Measurements from ENCODE around the gene TUBGCP2.

The TUBGCP2 gene

GRCh38 chr10:133241501-133242205 lies 67.0 kb downstream of the TUBGCP2 start:
- Histone ChIP-seq H3K9me3 (ENCODE audit: control insufficient read depth, insufficient read depth, low read depth, low read length) (no peaks in the 10 kb centered on the region), H3K36me3 (ENCODE audit: control insufficient read depth in 2 of 2, insufficient read depth in 1 of 2, low read length in 2 of 2) (no peaks in the 10 kb centered on the region), H3K27ac (ENCODE audit: extremely low read depth, low read depth, low read length) (no peak overlapping the region), H3K4me3 (ENCODE audit: low read depth, low read length) (no peak overlapping the region), H3K4me1 (ENCODE audit: control insufficient read depth, insufficient read depth, low read length) (no peaks in the 10 kb centered on the region)
- ChIA-PET CTCF (interaction anchor here (1.0 kb wide), 1 partner anchor 16 kb away, joined by 3 read pairs; no protein-coding TSS in a partner anchor), POLR2A (no interaction called here)
- TF ChIP-seq ZNF223 (tag by site-specific recombination; IDR thresholded peaks at IDR 0.05): no peak
- no peak for TF ChIP-seq ZNF214 (tag by site-specific recombination; IDR thresholded peaks at IDR 0.05; ENCODE audit: borderline replicate concordance)
- TF ChIP-seq ZNF426 (tag by site-specific recombination; IDR thresholded peaks at IDR 0.05): no peak
- TF ChIP-seq ZNF157 (tag by site-specific recombination; IDR thresholded peaks at IDR 0.05): no peak
- no peak for TF ChIP-seq ZNF518A (tag by site-specific recombination; conservative IDR thresholded peaks at IDR 0.05; ENCODE audit: low read depth)
- TF ChIP-seq, protein P1, sequence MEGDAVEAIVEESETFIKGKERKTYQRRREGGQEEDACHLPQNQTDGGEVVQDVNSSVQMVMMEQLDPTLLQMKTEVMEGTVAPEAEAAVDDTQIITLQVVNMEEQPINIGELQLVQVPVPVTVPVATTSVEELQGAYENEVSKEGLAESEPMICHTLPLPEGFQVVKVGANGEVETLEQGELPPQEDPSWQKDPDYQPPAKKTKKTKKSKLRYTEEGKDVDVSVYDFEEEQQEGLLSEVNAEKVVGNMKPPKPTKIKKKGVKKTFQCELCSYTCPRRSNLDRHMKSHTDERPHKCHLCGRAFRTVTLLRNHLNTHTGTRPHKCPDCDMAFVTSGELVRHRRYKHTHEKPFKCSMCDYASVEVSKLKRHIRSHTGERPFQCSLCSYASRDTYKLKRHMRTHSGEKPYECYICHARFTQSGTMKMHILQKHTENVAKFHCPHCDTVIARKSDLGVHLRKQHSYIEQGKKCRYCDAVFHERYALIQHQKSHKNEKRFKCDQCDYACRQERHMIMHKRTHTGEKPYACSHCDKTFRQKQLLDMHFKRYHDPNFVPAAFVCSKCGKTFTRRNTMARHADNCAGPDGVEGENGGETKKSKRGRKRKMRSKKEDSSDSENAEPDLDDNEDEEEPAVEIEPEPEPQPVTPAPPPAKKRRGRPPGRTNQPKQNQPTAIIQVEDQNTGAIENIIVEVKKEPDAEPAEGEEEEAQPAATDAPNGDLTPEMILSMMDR (tag by site-specific recombination; IDR thresholded peaks at IDR 0.05): no peak
- TF ChIP-seq ZNF366 (tag by site-specific recombination; conservative IDR thresholded peaks at IDR 0.05): no peak
- no peak for TF ChIP-seq ZNF37A (tag by site-specific recombination; IDR thresholded peaks at IDR 0.05)
- no peak for TF ChIP-seq ZNF707 (tag by site-specific recombination; IDR thresholded peaks at IDR 0.05)
- TF ChIP-seq ZNF211 (tag by site-specific recombination; IDR thresholded peaks at IDR 0.05; ENCODE audit: low read depth): no peak
- no peak for TF ChIP-seq ZNF48 (tag by site-specific recombination; IDR thresholded peaks at IDR 0.05)
- no peak for TF ChIP-seq ZNF133 (tag by site-specific recombination; IDR thresholded peaks at IDR 0.05)
- no peak for TF ChIP-seq ZNF585B (tag by site-specific recombination; IDR thresholded peaks at IDR 0.05)
- no peak for TF ChIP-seq ZNF660 (tag by site-specific recombination; IDR thresholded peaks at IDR 0.05)
- TF ChIP-seq REST (tag by site-specific recombination; IDR thresholded peaks at IDR 0.05): no peak

All from HEK293 (cell line).